Mesothelial cell of epicardium (in vitro differentiated cells): Measurements from ENCODE around the gene SIX1. TPM values are rescaled to one million over a fixed set of nuclear protein-coding genes. Genes with fewer than 3 reads are reported as not detected.

ENCODE experiments used
- DNase-seq, 2 experiments: peaks; one replicate each; pipeline ENCODE4 v3.0.0; 2021; ENCODE audit warnings: low spot score in 2 of 2; ENCODE audit not compliant: unreplicated experiment in 2 of 2
- H3K27ac Mint-ChIP-seq: 2 replicates; pipeline ENCODE4 v1.8.0; 2021; ENCODE audit warnings: mixed read lengths
- H3K27me3 Mint-ChIP-seq: 2 replicates; pipeline ENCODE4 v1.8.0; 2021; ENCODE audit warnings: low read depth, mixed read lengths
- H3K36me3 Mint-ChIP-seq: 2 replicates; pipeline ENCODE4 v1.8.0; 2021; ENCODE audit warnings: mixed read lengths
- H3K4me1 Mint-ChIP-seq: 2 replicates; pipeline ENCODE4 v1.8.0; 2021; ENCODE audit warnings: mixed read lengths
- H3K4me3 Mint-ChIP-seq: 2 replicates; pipeline ENCODE4 v1.8.0; 2021; ENCODE audit warnings: mild to moderate bottlenecking, moderate library complexity, mixed read lengths
- H3K9me3 Mint-ChIP-seq: 2 replicates; pipeline ENCODE4 v1.8.0; 2021; ENCODE audit warnings: mixed read lengths
- total RNA-seq: library from RNA; stranded (reverse); gene quantifications from 3 replicates; pipeline ENCODE4 v1.2.1, GENCODE V29; 2021
- TF ChIP-seq, protein P1 (sequence below): fragments of 200-600 bp; sonication (generic); IDR thresholded peaks from one replicate; pipeline ENCODE4 v1.5.0; 2021; ENCODE audit warnings: antibody characterized with exemption; ENCODE audit not compliant: unreplicated experiment

Gene SIX1
- total RNA-seq, 1 donor from 2014 or later = 0.47 TPM

DNA sequence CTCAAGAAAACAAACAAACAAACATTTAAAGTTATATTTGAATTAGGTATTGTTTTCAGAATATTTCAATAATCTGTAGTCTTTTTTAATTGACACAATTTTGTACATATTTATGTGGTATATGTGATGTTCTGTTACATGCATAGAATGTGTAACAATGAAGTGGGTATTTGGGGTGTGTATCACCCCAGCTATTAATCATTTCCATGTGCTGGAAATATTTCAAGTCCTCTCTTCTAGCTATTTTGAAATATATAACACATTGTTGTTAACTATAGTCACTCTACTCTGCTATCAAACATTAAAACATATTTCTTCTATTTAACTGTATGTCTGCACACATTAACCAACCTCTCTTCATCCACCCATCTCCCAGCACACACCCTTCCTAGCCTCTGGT is 32.0 kb upstream of the SIX1 start:
- Mint-ChIP-seq H3K36me3 (no peaks in the 10 kb centered on the region), H3K4me1 (no peaks in the 10 kb centered on the region), H3K4me3 (no peak overlapping the region), H3K27ac (no peak overlapping the region), H3K27me3 (peaks cover 2% of the 10 kb centered on the region), H3K9me3 (peaks cover 10% of the 10 kb centered on the region)
- no peak for DNase-seq
- TF ChIP-seq, protein P1, sequence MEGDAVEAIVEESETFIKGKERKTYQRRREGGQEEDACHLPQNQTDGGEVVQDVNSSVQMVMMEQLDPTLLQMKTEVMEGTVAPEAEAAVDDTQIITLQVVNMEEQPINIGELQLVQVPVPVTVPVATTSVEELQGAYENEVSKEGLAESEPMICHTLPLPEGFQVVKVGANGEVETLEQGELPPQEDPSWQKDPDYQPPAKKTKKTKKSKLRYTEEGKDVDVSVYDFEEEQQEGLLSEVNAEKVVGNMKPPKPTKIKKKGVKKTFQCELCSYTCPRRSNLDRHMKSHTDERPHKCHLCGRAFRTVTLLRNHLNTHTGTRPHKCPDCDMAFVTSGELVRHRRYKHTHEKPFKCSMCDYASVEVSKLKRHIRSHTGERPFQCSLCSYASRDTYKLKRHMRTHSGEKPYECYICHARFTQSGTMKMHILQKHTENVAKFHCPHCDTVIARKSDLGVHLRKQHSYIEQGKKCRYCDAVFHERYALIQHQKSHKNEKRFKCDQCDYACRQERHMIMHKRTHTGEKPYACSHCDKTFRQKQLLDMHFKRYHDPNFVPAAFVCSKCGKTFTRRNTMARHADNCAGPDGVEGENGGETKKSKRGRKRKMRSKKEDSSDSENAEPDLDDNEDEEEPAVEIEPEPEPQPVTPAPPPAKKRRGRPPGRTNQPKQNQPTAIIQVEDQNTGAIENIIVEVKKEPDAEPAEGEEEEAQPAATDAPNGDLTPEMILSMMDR = no peak

DNA sequence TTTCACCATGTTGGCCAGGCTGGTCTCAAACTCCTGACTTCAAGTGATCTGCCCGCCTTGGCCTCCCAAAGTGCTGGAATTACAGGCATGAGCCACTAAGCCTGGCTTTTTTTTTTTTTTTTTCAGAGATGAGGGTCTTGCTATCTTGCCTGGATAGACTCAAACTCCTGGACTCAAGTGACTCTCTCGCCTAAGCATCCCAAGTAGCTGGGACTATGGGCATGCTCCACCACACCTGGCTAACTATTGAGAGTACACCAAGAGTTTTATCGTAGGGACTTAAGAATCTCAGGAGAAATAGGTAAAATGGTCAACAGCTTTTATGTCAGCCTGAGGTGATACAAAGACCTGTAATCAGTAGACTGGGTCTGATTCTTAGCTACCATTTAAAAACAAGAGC is 31.2 kb upstream of the SIX1 start:
- H3K4me3 Mint-ChIP-seq = no peak overlapping the region
- peaks cover 2% of the 10 kb centered on the region for H3K27me3 Mint-ChIP-seq
- no peak overlapping the region for H3K27ac Mint-ChIP-seq
- H3K4me1 Mint-ChIP-seq = no peaks in the 10 kb centered on the region
- TF ChIP-seq, protein P1 = no peak
- no peak for DNase-seq
- H3K9me3 Mint-ChIP-seq = peaks cover 10% of the 10 kb centered on the region
- H3K36me3 Mint-ChIP-seq = no peaks in the 10 kb centered on the region

DNA sequence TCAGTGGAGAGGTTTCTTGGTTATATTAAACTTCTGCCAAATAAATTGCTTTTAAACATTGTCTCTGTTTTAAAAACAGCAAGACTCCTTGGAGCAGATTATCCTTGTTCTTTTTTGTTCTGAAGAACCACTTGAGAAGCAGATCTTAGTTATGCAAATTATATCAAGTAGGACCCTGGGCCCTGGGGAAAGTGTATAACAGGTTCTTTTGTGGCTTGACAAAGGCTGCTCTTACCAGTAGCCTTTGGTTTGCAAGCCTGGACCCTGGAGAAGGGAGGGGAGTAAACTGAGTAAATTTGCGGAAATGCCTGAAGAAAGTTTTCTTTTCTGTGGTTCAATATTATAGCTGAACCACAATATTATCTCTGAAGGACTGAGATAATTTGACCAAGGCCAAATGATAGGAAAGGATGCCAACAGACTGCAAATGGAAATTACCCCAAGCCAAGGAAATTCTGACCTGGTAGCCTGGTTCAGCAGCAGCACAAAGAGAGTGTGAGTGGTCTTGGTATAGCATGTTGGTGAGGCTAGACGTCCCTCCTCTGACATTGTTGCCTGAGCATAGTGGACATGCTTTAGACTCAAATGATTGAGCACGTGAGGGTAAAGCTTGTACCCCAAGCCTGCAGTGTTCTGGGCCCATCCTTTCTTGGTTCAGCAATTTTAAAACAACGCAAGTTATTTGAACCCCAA is 30.4 kb upstream of the SIX1 start:
- no peaks in the 10 kb centered on the region for H3K36me3 Mint-ChIP-seq
- TF ChIP-seq, protein P1 = no peak
- H3K27me3 Mint-ChIP-seq = peaks cover 2% of the 10 kb centered on the region
- H3K4me1 Mint-ChIP-seq = no peaks in the 10 kb centered on the region
- DNase-seq = no peak
- H3K4me3 Mint-ChIP-seq = no peak overlapping the region
- peaks cover 10% of the 10 kb centered on the region for H3K9me3 Mint-ChIP-seq
- no peak overlapping the region for H3K27ac Mint-ChIP-seq

DNA sequence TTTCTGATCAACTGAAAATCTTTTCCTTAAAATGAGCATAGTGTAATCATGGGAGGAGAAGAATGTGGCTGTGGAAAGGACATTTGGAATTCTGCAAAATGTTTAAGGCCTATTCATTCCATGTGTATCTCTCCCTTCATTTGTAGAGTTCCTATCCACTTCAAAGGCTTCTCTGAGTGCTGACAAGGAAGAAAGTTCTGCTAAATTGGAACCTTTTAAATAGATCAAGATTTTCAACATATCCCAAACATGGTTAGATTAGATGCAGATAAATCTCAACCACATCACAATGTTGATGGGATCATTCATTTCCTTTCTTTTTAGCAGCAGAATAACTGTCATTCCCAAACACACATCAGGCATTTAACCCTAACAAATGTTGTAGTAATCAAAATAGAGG is 28.4 kb upstream of the SIX1 start:
- DNase-seq = no peak
- Mint-ChIP-seq H3K27ac (no peak overlapping the region), H3K9me3 (peaks cover 5% of the 10 kb centered on the region), H3K36me3 (no peaks in the 10 kb centered on the region), H3K4me1 (no peaks in the 10 kb centered on the region), H3K4me3 (no peak overlapping the region), H3K27me3 (peaks cover 2% of the 10 kb centered on the region)
- TF ChIP-seq, protein P1 = no peak

DNA sequence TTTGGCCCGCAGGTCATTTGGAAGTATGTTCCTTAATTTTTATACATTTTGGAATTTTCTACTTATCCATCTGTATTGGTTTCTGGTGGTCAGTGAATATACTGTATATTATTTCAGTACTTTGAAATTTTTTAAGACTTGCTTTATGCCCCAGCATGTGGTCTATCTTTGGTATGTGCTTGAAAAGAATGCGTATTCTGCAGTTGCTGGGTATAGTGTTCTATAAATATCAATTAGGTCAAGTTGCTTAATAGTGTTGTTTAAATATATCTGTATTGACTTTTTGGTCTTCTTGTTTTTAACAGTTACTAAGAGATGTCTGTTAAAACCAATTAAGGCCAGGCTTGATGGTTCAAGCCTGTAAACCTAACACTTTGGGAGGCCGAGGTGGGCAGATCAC is 21.7 kb upstream of the SIX1 start:
- no peak for DNase-seq
- Mint-ChIP-seq H3K4me1 (no peaks in the 10 kb centered on the region), H3K9me3 (peaks cover 10% of the 10 kb centered on the region), H3K27me3 (no peaks in the 10 kb centered on the region), H3K36me3 (no peaks in the 10 kb centered on the region), H3K4me3 (no peak overlapping the region), H3K27ac (no peak overlapping the region)
- TF ChIP-seq, protein P1 = no peak
